IPS-11a (cell line): ENCODE measurements around the gene BHLHA15.

Source experiments
- H3K4me3 ChIP-seq: one replicate; pipeline ENCODE4 v1.5.1; 2013; ENCODE audit warnings: low read depth, low read length, control low read depth

Gene BHLHA15

GRCh38 chr7:98211221-98211675 is at the start of gene BHLHA15:
Gene BHLHA15, plus strand, starts transcription at chr7:98211439. Its CDS starts 871 bp downstream, at chr7:98212310.
- peak within 1 kb of the TSS; percentile 1 for H3K4me3 ChIP-seq

- no peak overlapping the region for H3K4me3 ChIP-seq
Measured at GRCh38 chr7:98162758-98163157, 48.5 kb upstream of the BHLHA15 start.

GRCh38 chr7:98163269-98163668 is 48.0 kb upstream of the BHLHA15 start:
- H3K4me3 ChIP-seq: no peak overlapping the region

- no peak overlapping the region for H3K4me3 ChIP-seq
Measured at GRCh38 chr7:98163704-98164494, 47.3 kb upstream of the BHLHA15 start.

- H3K4me3 ChIP-seq: no peak overlapping the region
Measured at GRCh38 chr7:98165827-98166667, 45.2 kb upstream of the BHLHA15 start.

- no peak overlapping the region for H3K4me3 ChIP-seq
Measured at GRCh38 chr7:98166668-98166970, 44.6 kb upstream of the BHLHA15 start.

GRCh38 chr7:98167653-98168052 is 43.6 kb upstream of the BHLHA15 start:
- no peak overlapping the region for H3K4me3 ChIP-seq

- H3K4me3 ChIP-seq: no peak overlapping the region
Measured at GRCh38 chr7:98168181-98168903, 42.9 kb upstream of the BHLHA15 start.

- no peak overlapping the region for H3K4me3 ChIP-seq
Measured at GRCh38 chr7:98168904-98169621, 42.2 kb upstream of the BHLHA15 start.

- no peak overlapping the region for H3K4me3 ChIP-seq
Measured at GRCh38 chr7:98170966-98171365, 40.3 kb upstream of the BHLHA15 start.

GRCh38 chr7:98171449-98171848 is 39.8 kb upstream of the BHLHA15 start:
- no peak overlapping the region for H3K4me3 ChIP-seq

- no peak overlapping the region for H3K4me3 ChIP-seq
Measured at GRCh38 chr7:98174334-98175259, 36.6 kb upstream of the BHLHA15 start.

GRCh38 chr7:98175260-98175940 is 35.8 kb upstream of the BHLHA15 start:
- no peak overlapping the region for H3K4me3 ChIP-seq

GRCh38 chr7:98177553-98177952 is 33.7 kb upstream of the BHLHA15 start:
- H3K4me3 ChIP-seq: no peak overlapping the region

GRCh38 chr7:98178321-98178720 is 32.9 kb upstream of the BHLHA15 start:
- no peak overlapping the region for H3K4me3 ChIP-seq

GRCh38 chr7:98178762-98179490 is 32.3 kb upstream of the BHLHA15 start:
- no peak overlapping the region for H3K4me3 ChIP-seq

- H3K4me3 ChIP-seq: no peak overlapping the region
Measured at GRCh38 chr7:98180751-98181150, 30.5 kb upstream of the BHLHA15 start.

- H3K4me3 ChIP-seq: no peak overlapping the region
Measured at GRCh38 chr7:98185101-98185500, 26.1 kb upstream of the BHLHA15 start.
